Endothelial cell of umbilical vein (primary cell): ENCODE data around the gene FTSJ1.

ENCODE experiments used
- EZH2 ChIP-seq: IDR thresholded peaks from 2 replicates; pipeline ENCODE4 v1.6.1; 2012; ENCODE audit warnings: borderline replicate concordance, low read depth, mild to moderate bottlenecking, moderate library complexity, low read length, inconsistent platforms; ENCODE audit not compliant: severe bottlenecking
- FOS ChIP-seq: IDR thresholded peaks from 2 replicates; pipeline ENCODE4 v1.6.1; 2011; ENCODE audit warnings: mild to moderate bottlenecking, low read length, moderate library complexity, borderline replicate concordance; ENCODE audit not compliant: insufficient read depth
- GATA2 ChIP-seq: IDR thresholded peaks from 2 replicates; pipeline ENCODE4 v1.7.0; 2011; ENCODE audit warnings: low read depth, mild to moderate bottlenecking, moderate library complexity, mixed read lengths, low read length; ENCODE audit not compliant: insufficient read length, insufficient read depth
- POLR2A ChIP-seq: IDR thresholded peaks from 2 replicates; pipeline ENCODE4 v1.6.1; 2012; ENCODE audit warnings: low read depth, mild to moderate bottlenecking, control low read depth, low read length
- POLR2AphosphoS5 ChIP-seq: IDR thresholded peaks from 2 replicates; pipeline ENCODE4 v1.6.1; 2012; ENCODE audit warnings: low read depth, mild to moderate bottlenecking, control low read depth, low read length, moderate library complexity; ENCODE audit not compliant: insufficient read depth
- TF ChIP-seq, protein P1 (sequence below), 2 donors: IDR thresholded peaks; 1 replicate in 1 of 2; 2 replicates in 1 of 2; pipeline ENCODE4 v1.5.1; 2011; ENCODE audit warnings: low read length in 2 of 2, mild to moderate bottlenecking in 2 of 2, moderate library complexity in 2 of 2, control low read depth in 1 of 2, inconsistent platforms in 1 of 2, low read depth in 1 of 2; ENCODE audit not compliant: insufficient read depth in 1 of 2; ENCODE audit errors: extremely low read depth in 1 of 2
- TF ChIP-seq, protein P2 (sequence below): IDR thresholded peaks from 2 replicates; pipeline ENCODE4 v1.6.1; 2011; ENCODE audit not compliant: insufficient read depth, insufficient read length

DNA sequence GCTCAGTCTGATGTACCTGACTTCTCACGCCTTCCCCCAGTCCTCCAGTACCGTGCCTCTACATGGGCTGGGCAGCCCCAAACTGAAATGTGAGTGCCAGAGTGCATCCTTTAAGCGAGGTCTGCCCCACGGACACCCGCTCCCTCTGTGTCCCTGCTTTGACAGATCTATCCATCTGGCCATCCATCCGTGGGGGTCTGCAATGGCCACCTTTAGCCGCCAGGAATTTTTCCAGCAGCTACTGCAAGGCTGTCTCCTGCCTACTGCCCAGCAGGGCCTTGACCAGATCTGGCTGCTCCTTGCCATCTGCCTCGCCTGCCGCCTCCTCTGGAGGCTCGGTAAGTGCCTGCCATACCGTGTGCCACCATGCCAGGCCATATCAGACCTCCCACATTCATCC lies 33.6 kb downstream of the FTSJ1 start:
- TF ChIP-seq FOS (no peak), POLR2A (no peak), POLR2AphosphoS5 (no peak), EZH2 (no peak), GATA2 (no peak)
- TF ChIP-seq, protein P1, sequence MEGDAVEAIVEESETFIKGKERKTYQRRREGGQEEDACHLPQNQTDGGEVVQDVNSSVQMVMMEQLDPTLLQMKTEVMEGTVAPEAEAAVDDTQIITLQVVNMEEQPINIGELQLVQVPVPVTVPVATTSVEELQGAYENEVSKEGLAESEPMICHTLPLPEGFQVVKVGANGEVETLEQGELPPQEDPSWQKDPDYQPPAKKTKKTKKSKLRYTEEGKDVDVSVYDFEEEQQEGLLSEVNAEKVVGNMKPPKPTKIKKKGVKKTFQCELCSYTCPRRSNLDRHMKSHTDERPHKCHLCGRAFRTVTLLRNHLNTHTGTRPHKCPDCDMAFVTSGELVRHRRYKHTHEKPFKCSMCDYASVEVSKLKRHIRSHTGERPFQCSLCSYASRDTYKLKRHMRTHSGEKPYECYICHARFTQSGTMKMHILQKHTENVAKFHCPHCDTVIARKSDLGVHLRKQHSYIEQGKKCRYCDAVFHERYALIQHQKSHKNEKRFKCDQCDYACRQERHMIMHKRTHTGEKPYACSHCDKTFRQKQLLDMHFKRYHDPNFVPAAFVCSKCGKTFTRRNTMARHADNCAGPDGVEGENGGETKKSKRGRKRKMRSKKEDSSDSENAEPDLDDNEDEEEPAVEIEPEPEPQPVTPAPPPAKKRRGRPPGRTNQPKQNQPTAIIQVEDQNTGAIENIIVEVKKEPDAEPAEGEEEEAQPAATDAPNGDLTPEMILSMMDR (IDR thresholded peaks at IDR 0.05; ENCODE audit: extremely low read depth in 1 of 2, insufficient read depth in 1 of 2, low read depth in 1 of 2, low read length in 2 of 2) = no peak
- TF ChIP-seq, protein P2, sequence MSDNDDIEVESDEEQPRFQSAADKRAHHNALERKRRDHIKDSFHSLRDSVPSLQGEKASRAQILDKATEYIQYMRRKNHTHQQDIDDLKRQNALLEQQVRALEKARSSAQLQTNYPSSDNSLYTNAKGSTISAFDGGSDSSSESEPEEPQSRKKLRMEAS = no peak
